T47D (cell line): Measurements from ENCODE around the gene NNT.
"Not testable (repeated sequence)": the region's sequence is repeated elsewhere in the genome, so short reads cannot be mapped to it uniquely, and the experiment has no call there.

ENCODE experiments used
- DNase-seq, 2 experiments: peaks; one replicate each; pipeline versions ENCODE4 v3.0.0 to v3.0.0-alpha.2; 2011 to 2012; ENCODE audit warnings: low read depth in 1 of 2, low spot score in 1 of 2
- JUND ChIP-seq: IDR thresholded peaks from 2 replicates; pipeline ENCODE4 v1.6.1; 2012; ENCODE audit warnings: low read depth
- in situ Hi-C: cut with HindIII; loops from 2 replicates; pipeline ENCODE4 v1.10.0; 2016; ENCODE audit warnings: low sequenced_read_pairs, low pct_unique_long_range_greater_than_20kb

The NNT gene

GRCh38 chr5:43602461-43603343 is at the start of gene NNT:
TSS of gene NNT (plus strand) at chr5:43603180. CDS start at chr5:43609196, 6,016 bp downstream.
- DNase-seq: peak; percentile 49 to 69
- in situ Hi-C loops: no loop called here
- no peak for TF ChIP-seq JUND

- in situ Hi-C loops: no loop called here
- no peak for DNase-seq
- no peak for TF ChIP-seq JUND
Measured at GRCh38 chr5:43553381-43553780, 49.6 kb upstream of the NNT start.

GRCh38 chr5:43554497-43554896 is 48.5 kb upstream of the NNT start:
- no peak for DNase-seq
- no peak for TF ChIP-seq JUND
- in situ Hi-C loops: no loop called here

GRCh38 chr5:43555895-43556606 is 46.9 kb upstream of the NNT start:
- no peak for TF ChIP-seq JUND
- in situ Hi-C loops: no loop called here
- peak; percentile 68 to 78 for DNase-seq

GRCh38 chr5:43556607-43556856 is 46.4 kb upstream of the NNT start:
- DNase-seq, in situ Hi-C loops: not testable (repeated sequence)

GRCh38 chr5:43556857-43557542 is 46.0 kb upstream of the NNT start, which contains the start of gene PAIP1:
TSS of gene PAIP1 (minus strand) at chr5:43557077. CDS start at chr5:43556846, 231 bp downstream.
- peak; percentile 91 to 94 for DNase-seq
- no peak for TF ChIP-seq JUND
- in situ Hi-C loops: no loop called here

GRCh38 chr5:43560128-43560527 is 42.9 kb upstream of the NNT start:
- peak in 1 of 2 experiments; percentile 49 for DNase-seq
- TF ChIP-seq JUND: no peak
- in situ Hi-C loops: no loop called here

- no peak for DNase-seq
- no peak for TF ChIP-seq JUND
- in situ Hi-C loops: no loop called here
Measured at GRCh38 chr5:43561356-43561755, 41.6 kb upstream of the NNT start.

GRCh38 chr5:43563321-43563720 is 39.7 kb upstream of the NNT start:
- no peak for TF ChIP-seq JUND
- in situ Hi-C loops: no loop called here

GRCh38 chr5:43564289-43564850 is 38.6 kb upstream of the NNT start:
- no peak for DNase-seq
- TF ChIP-seq JUND: no peak
- in situ Hi-C loops: no loop called here

More at GRCh38 chr5:43563321-43563720, 39.7 kb upstream of the NNT start:
- DNase-seq: no peak

GRCh38 chr5:43565043-43565442 is 37.9 kb upstream of the NNT start:
- in situ Hi-C loops: no loop called here
- TF ChIP-seq JUND: no peak
- no peak for DNase-seq

- TF ChIP-seq JUND: no peak
- DNase-seq: no peak
- in situ Hi-C loops: no loop called here
Measured at GRCh38 chr5:43567967-43568366, 35.0 kb upstream of the NNT start.

- no peak for DNase-seq
- no peak for TF ChIP-seq JUND
- in situ Hi-C loops: no loop called here
Measured at GRCh38 chr5:43569236-43569746, 33.7 kb upstream of the NNT start.
